ENCODE results near the gene CCR6. TPM values are rescaled to one million over a fixed set of nuclear protein-coding genes. Genes with fewer than 3 reads are reported as not detected.

CCR6 gene
- total RNA-seq, 2 experiments from 2014 or later, result 0.10 to 0.35 TPM

GRCh38 chr6:167150941-167151549 lies 28.1 kb downstream of the CCR6 start:
- no TSS peak for BruUV-seq (replicated peaks)
- H3K27ac ChIP-seq (ENCODE audit: low read depth, low read length, poor library complexity, severe bottlenecking), result peak overlapping the region; percentile 35

GRCh38 chr6:167151648-167152047 lies 28.8 kb downstream of the CCR6 start:
- intact Hi-C loops (cut with micrococcal nuclease; ENCODE audit: unreplicated experiment), result no loop called here
- POLR2A ChIA-PET, result interaction anchor here (0.5 to 2.2 kb wide), 4 partner anchors 12 to 379 kb away, joined by 3 to 8 read pairs (median 4); no protein-coding TSS in a partner anchor

More at GRCh38 chr6:167150941-167151549, 28.1 kb downstream of the CCR6 start:
- H3K79me2 ChIP-seq (ENCODE audit: insufficient read depth, low read depth, low read length), result no peaks in the 10 kb centered on the region
- no peaks in the 10 kb centered on the region for H4K20me1 ChIP-seq (ENCODE audit: insufficient read depth, low read length)
- no peak for TF ChIP-seq EZH2phosphoT487 (IDR thresholded peaks at IDR 0.05; ENCODE audit: borderline replicate concordance, low read depth, low read length)
- no peak for TF ChIP-seq CTCF (conservative IDR thresholded peaks at IDR 0.05; ENCODE audit: low read length)
- no peak overlapping the region for H3K4me3 ChIP-seq (ENCODE audit: low read depth, low read length, poor library complexity, severe bottlenecking)
- no peaks in the 10 kb centered on the region for H3K9me2 ChIP-seq (ENCODE audit: insufficient read depth, low read length)
- CTCF ChIA-PET (ENCODE audit: unreplicated experiment), result interaction anchor here (0.6 kb wide), 1 partner anchor 29 kb away, joined by 5 read pairs; no protein-coding TSS in a partner anchor
- no peaks in the 10 kb centered on the region for H3K9me3 ChIP-seq (ENCODE audit: low read length)
- POLR2A ChIA-PET, result interaction anchor here (0.5 to 2.2 kb wide), 4 partner anchors 13 to 379 kb away, joined by 3 to 8 read pairs (median 3); no protein-coding TSS in a partner anchor
- peaks cover 42% of the 10 kb centered on the region for H3K4me1 ChIP-seq (ENCODE audit: insufficient read depth, low read length, poor library complexity, severe bottlenecking)
- no peaks in the 10 kb centered on the region for H3K36me3 ChIP-seq (ENCODE audit: insufficient read depth, low read length)
- peak overlapping the region; percentile 94 for H2AFZ ChIP-seq (ENCODE audit: low read length)
- peak overlapping the region; percentile 68 for H3K4me2 ChIP-seq (ENCODE audit: low read length)
- intact Hi-C loops (cut with micrococcal nuclease; ENCODE audit: unreplicated experiment), result no loop called here
- DNase-seq (ENCODE audit: low spot score), result peak; percentile 51

More at GRCh38 chr6:167151648-167152047, 28.8 kb downstream of the CCR6 start:
- no peaks in the 10 kb centered on the region for H3K79me2 ChIP-seq (ENCODE audit: insufficient read depth, low read depth, low read length)
- H3K27ac ChIP-seq (ENCODE audit: low read depth, low read length, poor library complexity, severe bottlenecking), result peak overlapping the region; percentile 35
- H3K4me2 ChIP-seq (ENCODE audit: low read length), result peak overlapping the region; percentile 68
- no peak for TF ChIP-seq CTCF (conservative IDR thresholded peaks at IDR 0.05; ENCODE audit: low read length)
- no peak for TF ChIP-seq EZH2phosphoT487 (IDR thresholded peaks at IDR 0.05; ENCODE audit: borderline replicate concordance, low read depth, low read length)
- H3K9me3 ChIP-seq (ENCODE audit: low read length), result no peaks in the 10 kb centered on the region
- peak; percentile 59 for DNase-seq (ENCODE audit: low spot score)
- CTCF ChIA-PET (ENCODE audit: unreplicated experiment), result interaction anchor here (0.6 kb wide), 1 partner anchor 30 kb away, joined by 5 read pairs; no protein-coding TSS in a partner anchor
- BruUV-seq (replicated peaks), result no TSS peak
- no peaks in the 10 kb centered on the region for H4K20me1 ChIP-seq (ENCODE audit: insufficient read depth, low read length)
- H3K9me2 ChIP-seq (ENCODE audit: insufficient read depth, low read length), result no peaks in the 10 kb centered on the region
- H3K36me3 ChIP-seq (ENCODE audit: insufficient read depth, low read length), result no peaks in the 10 kb centered on the region
- peaks cover 42% of the 10 kb centered on the region for H3K4me1 ChIP-seq (ENCODE audit: insufficient read depth, low read length, poor library complexity, severe bottlenecking)
- no peak overlapping the region for H3K4me3 ChIP-seq (ENCODE audit: low read depth, low read length, poor library complexity, severe bottlenecking)
- H2AFZ ChIP-seq (ENCODE audit: low read length), result peak overlapping the region; percentile 94

All from OCI-LY7 (cell line).